Neural cell (in vitro differentiated cells): ENCODE data around the gene OLFML2B. TPM values are rescaled to one million over a fixed set of nuclear protein-coding genes. Genes with fewer than 3 reads are reported as not detected.

Source experiments
- H2AFZ ChIP-seq: fragments of 200-600, 300-800 bp; sonication (generic), shearing (Covaris generic); 2 replicates; pipeline ENCODE4 v1.6.0; 2014; ENCODE audit warnings: low read depth, mild to moderate bottlenecking, antibody characterized with exemption, low read length, moderate library complexity
- H3F3A ChIP-seq: fragments of 200-600 bp; shearing (Covaris generic); 2 replicates; pipeline ENCODE4 v1.6.1; 2016; ENCODE audit warnings: mild to moderate bottlenecking, moderate library complexity, mixed read lengths, antibody characterized with exemption, low read length; ENCODE audit not compliant: insufficient read depth, poor library complexity, severe bottlenecking
- H3K27ac ChIP-seq: fragments of 200-600, 300-800 bp; sonication (generic), shearing (Covaris generic); 2 replicates; pipeline ENCODE4 v1.5.1; 2014; ENCODE audit warnings: mild to moderate bottlenecking, low read length, moderate library complexity
- H3K27me3 ChIP-seq: fragments of 300-800, 200-600 bp; sonication (generic), shearing (Covaris generic); 2 replicates; pipeline ENCODE4 v1.6.0; 2014; ENCODE audit warnings: mild to moderate bottlenecking, low read depth, low read length, moderate library complexity; ENCODE audit not compliant: insufficient read depth
- H3K36me3 ChIP-seq: fragments of 300-800, 200-600 bp; sonication (generic), shearing (Covaris generic); 2 replicates; pipeline ENCODE4 v1.5.1; 2014; ENCODE audit warnings: mild to moderate bottlenecking, antibody characterized with exemption, low read length, moderate library complexity; ENCODE audit not compliant: insufficient read depth
- H3K4me2 ChIP-seq: fragments of 300-800, 200-600 bp; sonication (generic), shearing (Covaris generic); 2 replicates; pipeline ENCODE4 v1.6.0; 2014; ENCODE audit warnings: mild to moderate bottlenecking, low read length
- H3K4me3 ChIP-seq: fragments of 300-800, 200-600 bp; sonication (generic), shearing (Covaris generic); 2 replicates; pipeline ENCODE4 v1.5.1; 2014; ENCODE audit warnings: mild to moderate bottlenecking, low read length, moderate library complexity
- H3K79me2 ChIP-seq: fragments of 200-600 bp; shearing (Covaris generic); replicated peaks from 2 replicates; pipeline ENCODE4 v1.6.0; 2014; ENCODE audit warnings: mild to moderate bottlenecking, low read length, moderate library complexity; ENCODE audit not compliant: insufficient read depth
- H3K9ac ChIP-seq: fragments of 300-800, 200-600 bp; sonication (generic), shearing (Covaris generic); 2 replicates; pipeline ENCODE4 v1.6.1; 2016; ENCODE audit warnings: mild to moderate bottlenecking, low read length, mixed read lengths
- H3K9me2 ChIP-seq: fragments of 200-600 bp; shearing (Covaris generic); 2 replicates; pipeline ENCODE4 v1.6.1; 2016; ENCODE audit warnings: mild to moderate bottlenecking, low read length, mixed read lengths; ENCODE audit not compliant: insufficient read depth
- H3K9me3 ChIP-seq: fragments of 200-600, 300-800 bp; sonication (generic), shearing (Covaris generic); 2 replicates; pipeline ENCODE4 v1.6.1; 2016; ENCODE audit warnings: mild to moderate bottlenecking, mixed run types, low read length, moderate library complexity, mixed read lengths
- H4K20me1 ChIP-seq: fragments of 200-600 bp; shearing (Covaris generic); 2 replicates; pipeline ENCODE4 v1.6.1; 2016; ENCODE audit warnings: mild to moderate bottlenecking, mixed run types; ENCODE audit not compliant: insufficient read depth
- EP300 ChIP-seq: fragments of 450-650 bp; conservative IDR thresholded peaks from 2 replicates; pipeline ENCODE4 v1.6.1; 2014; ENCODE audit warnings: antibody characterized with exemption, mild to moderate bottlenecking, moderate library complexity; ENCODE audit not compliant: poor library complexity, severe bottlenecking
- EZH2 ChIP-seq: fragments of 200-600, 300-800 bp; shearing (Covaris generic), sonication (generic); IDR thresholded peaks from 2 replicates; pipeline ENCODE4 v1.6.1; 2014; ENCODE audit warnings: antibody characterized with exemption, low read length, borderline replicate concordance, mild to moderate bottlenecking; ENCODE audit not compliant: insufficient read depth, poor library complexity, severe bottlenecking
- MXI1 ChIP-seq: fragments of 450-650 bp; conservative IDR thresholded peaks from 2 replicates; pipeline ENCODE4 v1.6.1; 2014; ENCODE audit warnings: antibody characterized with exemption, mild to moderate bottlenecking; ENCODE audit not compliant: poor library complexity, severe bottlenecking
- POLR2AphosphoS5 ChIP-seq: IDR thresholded peaks from 2 replicates; pipeline ENCODE4 v1.6.1; 2012
- RAD21 ChIP-seq: fragments of 450-650 bp; conservative IDR thresholded peaks from 2 replicates; pipeline ENCODE4 v1.6.1; 2014; ENCODE audit warnings: antibody characterized with exemption, mild to moderate bottlenecking, moderate library complexity
- REST ChIP-seq: IDR thresholded peaks from 2 replicates; pipeline ENCODE4 v1.6.1; 2012; ENCODE audit warnings: borderline replicate concordance
- SMC3 ChIP-seq: fragments of 450-650 bp; conservative IDR thresholded peaks from 2 replicates; pipeline ENCODE4 v1.6.1; 2014; ENCODE audit warnings: antibody characterized with exemption, mild to moderate bottlenecking, moderate library complexity; ENCODE audit not compliant: poor library complexity
- TAF1 ChIP-seq: IDR thresholded peaks from 2 replicates; pipeline ENCODE4 v1.6.1; 2012; ENCODE audit warnings: low read depth
- polyA plus RNA-seq: library from polyadenylated mRNA; depleted of rRNA; stranded (reverse); fragments of >200 nt; gene quantifications from 2 replicates; pipeline ENCODE4 v1.2.3, GENCODE V29; 2014
- TF ChIP-seq, protein P1 (sequence below): fragments of 450-650 bp; IDR thresholded peaks from 2 replicates; pipeline ENCODE4 v1.5.1; 2014; ENCODE audit warnings: antibody characterized with exemption, mild to moderate bottlenecking, moderate library complexity; ENCODE audit not compliant: poor library complexity, severe bottlenecking

Gene OLFML2B
- polyA plus RNA-seq, 1 donor from 2014 or later = 0.78 TPM

DNA sequence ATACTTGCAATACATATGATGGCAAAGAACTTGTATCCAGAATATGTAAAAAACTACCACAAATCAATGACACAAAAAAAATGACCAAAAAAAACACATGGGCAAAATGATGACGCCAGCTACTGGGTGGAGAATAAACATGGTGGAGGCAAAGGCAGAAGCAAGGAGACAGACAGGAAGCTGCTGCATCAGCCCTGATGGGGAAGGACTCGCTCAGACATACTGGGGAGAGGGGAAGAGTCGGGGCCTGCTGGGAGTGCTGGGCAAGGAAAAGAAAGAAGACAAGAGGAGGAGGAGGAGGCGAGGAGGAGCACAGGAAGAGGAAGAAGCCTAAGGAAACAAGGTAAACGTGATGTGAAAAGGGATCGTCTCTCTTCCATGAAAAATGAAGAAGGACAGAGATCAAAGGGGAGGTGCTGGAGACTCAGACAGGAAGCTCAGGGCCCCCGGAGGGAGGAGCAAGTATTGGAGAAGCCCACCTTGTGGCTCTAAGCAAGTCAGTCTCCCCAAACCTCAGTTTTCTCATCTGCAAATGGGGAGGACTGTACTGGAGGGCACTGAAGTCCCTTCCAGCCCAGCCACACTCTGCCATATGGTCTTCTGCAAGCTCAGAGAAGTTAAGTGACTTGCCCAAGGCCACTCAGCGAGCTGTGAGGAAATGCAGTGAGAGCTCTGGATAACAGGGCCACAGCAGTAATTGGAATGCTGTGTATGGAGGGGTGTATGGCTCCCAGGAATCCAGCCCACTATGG lies 24.2 kb downstream of the OLFML2B start:
- no peak for TF ChIP-seq TAF1
- no peak for TF ChIP-seq EP300
- TF ChIP-seq POLR2AphosphoS5 = no peak
- TF ChIP-seq REST = no peak
- no peak for TF ChIP-seq SMC3
- no peak for TF ChIP-seq EZH2
- no peak for TF ChIP-seq RAD21
- TF ChIP-seq, protein P1, sequence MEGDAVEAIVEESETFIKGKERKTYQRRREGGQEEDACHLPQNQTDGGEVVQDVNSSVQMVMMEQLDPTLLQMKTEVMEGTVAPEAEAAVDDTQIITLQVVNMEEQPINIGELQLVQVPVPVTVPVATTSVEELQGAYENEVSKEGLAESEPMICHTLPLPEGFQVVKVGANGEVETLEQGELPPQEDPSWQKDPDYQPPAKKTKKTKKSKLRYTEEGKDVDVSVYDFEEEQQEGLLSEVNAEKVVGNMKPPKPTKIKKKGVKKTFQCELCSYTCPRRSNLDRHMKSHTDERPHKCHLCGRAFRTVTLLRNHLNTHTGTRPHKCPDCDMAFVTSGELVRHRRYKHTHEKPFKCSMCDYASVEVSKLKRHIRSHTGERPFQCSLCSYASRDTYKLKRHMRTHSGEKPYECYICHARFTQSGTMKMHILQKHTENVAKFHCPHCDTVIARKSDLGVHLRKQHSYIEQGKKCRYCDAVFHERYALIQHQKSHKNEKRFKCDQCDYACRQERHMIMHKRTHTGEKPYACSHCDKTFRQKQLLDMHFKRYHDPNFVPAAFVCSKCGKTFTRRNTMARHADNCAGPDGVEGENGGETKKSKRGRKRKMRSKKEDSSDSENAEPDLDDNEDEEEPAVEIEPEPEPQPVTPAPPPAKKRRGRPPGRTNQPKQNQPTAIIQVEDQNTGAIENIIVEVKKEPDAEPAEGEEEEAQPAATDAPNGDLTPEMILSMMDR = no peak
- no peak for TF ChIP-seq MXI1
- no peak overlapping the region for H3K4me2 ChIP-seq
- no peaks in the 10 kb centered on the region for H4K20me1 ChIP-seq
- H3K4me3 ChIP-seq = no peak overlapping the region
- no peaks in the 10 kb centered on the region for H3K9me3 ChIP-seq
- H3K36me3 ChIP-seq = no peaks in the 10 kb centered on the region
- H3F3A ChIP-seq = no peaks in the 10 kb centered on the region
- H3K27me3 ChIP-seq = no peaks in the 10 kb centered on the region
- H3K9me2 ChIP-seq = no peaks in the 10 kb centered on the region
- H3K27ac ChIP-seq = no peak overlapping the region
- H3K79me2 ChIP-seq = no peaks in the 10 kb centered on the region
- no peak overlapping the region for H3K9ac ChIP-seq
- no peak overlapping the region for H2AFZ ChIP-seq

- Histone ChIP-seq H3K4me2 (no peak overlapping the region), H3K9ac (no peak overlapping the region), H3K36me3 (no peaks in the 10 kb centered on the region), H3F3A (no peaks in the 10 kb centered on the region), H3K9me3 (no peaks in the 10 kb centered on the region), H3K9me2 (no peaks in the 10 kb centered on the region), H2AFZ (no peak overlapping the region), H4K20me1 (no peaks in the 10 kb centered on the region), H3K27ac (no peak overlapping the region), H3K79me2 (no peaks in the 10 kb centered on the region), H3K27me3 (no peaks in the 10 kb centered on the region), H3K4me3 (no peak overlapping the region)
- TF ChIP-seq TAF1 (no peak), SMC3 (no peak), EZH2 (no peak), MXI1 (no peak), EP300 (no peak), REST (no peak)
- TF ChIP-seq, protein P1 = no peak
Observed at GRCh38 chr1:161998811-161999210, 24.9 kb downstream of the OLFML2B start.
